AG09319 (cell line): Measurements from ENCODE around the gene PIGQ.

Experiments
- DNase-seq: peaks from one replicate; pipeline ENCODE4 v3.0.0-alpha.2; 2010; ENCODE audit warnings: low read depth; ENCODE audit errors: extremely low read depth
- CTCF ChIP-seq: IDR thresholded peaks from 2 replicates; pipeline ENCODE4 v1.5.1; 2011; ENCODE audit warnings: low read depth, mild to moderate bottlenecking, inconsistent platforms, low read length, moderate library complexity

Gene PIGQ

GRCh38 chr16:564690-565418, 4.9 kb upstream of the PIGQ start:
- TF ChIP-seq CTCF = no peak
- DNase-seq = no peak

- DNase-seq = no peak
- TF ChIP-seq CTCF = no peak
These were observed 4.1 kb upstream of the PIGQ start for GRCh38 chr16:565419-566330.

GRCh38 chr16:566475-567372, 3.0 kb upstream of the PIGQ start, which contains the start of gene NHLRC4:
Gene NHLRC4 (plus strand): TSS chr16:567005. CDS start chr16:568048, 1,043 bp downstream.
- DNase-seq = no peak
- TF ChIP-seq CTCF = no peak

GRCh38 chr16:567373-568256, 2.2 kb upstream of the PIGQ start:
- DNase-seq = no peak
- TF ChIP-seq CTCF = no peak

- no peak for DNase-seq
- TF ChIP-seq CTCF = no peak
These were observed 1.1 kb upstream of the PIGQ start for GRCh38 chr16:568401-569258.
